OCI-LY3 (cell line): ENCODE results near the gene SLC4A5.
A peak's percentile ranks its signal among the peaks of the same experiment; 100 is the strongest.

Source experiments
- H2AFZ ChIP-seq: fragments of 200-600, 300-600 bp; shearing (Covaris generic); 2 replicates; pipeline ENCODE4 v1.6.0; 2014; ENCODE audit warnings: antibody characterized with exemption, low read depth, low read length
- H3K27ac ChIP-seq: fragments of 200-600, 300-600 bp; sonication (generic); 2 replicates; pipeline ENCODE4 v1.5.1; 2014; ENCODE audit warnings: mild to moderate bottlenecking, low read length, moderate library complexity, mixed read lengths
- H3K27me3 ChIP-seq: fragments of 200-600, 300-600 bp; sonication (generic); 2 replicates; pipeline ENCODE4 v1.6.1; 2014; ENCODE audit warnings: low read depth, low read length, mixed read lengths
- H3K36me3 ChIP-seq: fragments of 200-600, 300-600 bp; sonication (generic); replicated peaks from 2 replicates; pipeline ENCODE3; 2014; ENCODE audit warnings: low read depth, low read length, mixed read lengths
- H3K4me1 ChIP-seq: fragments of 300-600, 200-600 bp; sonication (generic); 2 replicates; pipeline ENCODE4 v1.6.1; 2014; ENCODE audit warnings: low read length, mixed read lengths
- H3K4me2 ChIP-seq: fragments of 200-600, 300-600 bp; sonication (generic); 2 replicates; pipeline ENCODE4 v1.6.1; 2014; ENCODE audit warnings: low read length, mixed read lengths
- H3K4me3 ChIP-seq: fragments of 300-600, 200-600 bp; sonication (generic); 2 replicates; pipeline ENCODE4 v1.5.1; 2014; ENCODE audit warnings: antibody characterized with exemption, mild to moderate bottlenecking, low read length, moderate library complexity
- H3K79me2 ChIP-seq: fragments of 300-600, 200-600 bp; shearing (Covaris generic); 2 replicates; pipeline ENCODE4 v1.6.1; 2014; ENCODE audit warnings: mild to moderate bottlenecking, low read length, mixed read lengths
- H3K9ac ChIP-seq: fragments of 300-600, 200-600 bp; shearing (Covaris generic); 2 replicates; pipeline ENCODE4 v1.6.0; 2014; ENCODE audit warnings: mild to moderate bottlenecking, low read length, moderate library complexity
- H3K9me3 ChIP-seq: fragments of 200-600, 300-600 bp; shearing (Covaris generic); 2 replicates; pipeline ENCODE4 v1.6.1; 2014; ENCODE audit warnings: low read length, mixed read lengths; ENCODE audit not compliant: insufficient read depth
- H4K20me1 ChIP-seq: fragments of 200-600, 300-600 bp; sonication (generic); 2 replicates; pipeline ENCODE4 v1.6.1; 2016; ENCODE audit warnings: low read length, mixed read lengths; ENCODE audit not compliant: insufficient read depth
- CTCF ChIP-seq: fragments of 200-600, 300-600 bp; sonication (generic); IDR thresholded peaks from 2 replicates; pipeline ENCODE4 v1.5.1; 2014; ENCODE audit warnings: antibody characterized with exemption, low read length, low read depth
- EZH2phosphoT487 ChIP-seq: fragments of 200-600 bp; shearing (Covaris generic); IDR thresholded peaks from 2 replicates; pipeline ENCODE4 v1.6.1; 2018; ENCODE audit warnings: antibody characterized with exemption, mixed run types, low read depth

The SLC4A5 gene

GRCh38 chr2:74212702-74213410 is 130.4 kb downstream of the SLC4A5 start:
- Histone ChIP-seq H3K36me3 (peaks cover 67% of the 10 kb centered on the region), H3K4me2 (no peak overlapping the region), H3K27me3 (no peaks in the 10 kb centered on the region), H3K79me2 (peaks cover 52% of the 10 kb centered on the region), H3K9ac (0 out of 2 replicates have a peak overlapping the region, but pooled peaks have one; percentile 7), H3K27ac (peak overlapping the region; percentile 43), H2AFZ (no peak overlapping the region), H3K9me3 (no peaks in the 10 kb centered on the region), H3K4me1 (peaks cover 16% of the 10 kb centered on the region), H3K4me3 (no peak overlapping the region), H4K20me1 (peaks cover 31% of the 10 kb centered on the region)
- TF ChIP-seq CTCF: no peak
- TF ChIP-seq EZH2phosphoT487: no peak

- peaks cover 78% of the 10 kb centered on the region for H4K20me1 ChIP-seq
- H3K4me3 ChIP-seq: no peak overlapping the region
- peaks cover 18% of the 10 kb centered on the region for H3K4me1 ChIP-seq
- no peak overlapping the region for H3K9ac ChIP-seq
- no peak overlapping the region for H3K4me2 ChIP-seq
- peaks cover 95% of the 10 kb centered on the region for H3K79me2 ChIP-seq
- no peaks in the 10 kb centered on the region for H3K27me3 ChIP-seq
- peak overlapping the region; percentile 25 for H3K27ac ChIP-seq
- no peak overlapping the region for H2AFZ ChIP-seq
- no peaks in the 10 kb centered on the region for H3K9me3 ChIP-seq
- TF ChIP-seq CTCF (no peak), EZH2phosphoT487 (no peak)
- peaks cover 63% of the 10 kb centered on the region for H3K36me3 ChIP-seq
Observed at GRCh38 chr2:74206180-74206688, 137.0 kb downstream of the SLC4A5 start.

- H3K4me2 ChIP-seq: no peak overlapping the region
- H3K27ac ChIP-seq: no peak overlapping the region
- H3K4me3 ChIP-seq: no peak overlapping the region
- H3K4me1 ChIP-seq: peaks cover 20% of the 10 kb centered on the region
- H3K27me3 ChIP-seq: no peaks in the 10 kb centered on the region
- H3K9me3 ChIP-seq: no peaks in the 10 kb centered on the region
- no peak for TF ChIP-seq EZH2phosphoT487
- no peak for TF ChIP-seq CTCF
- peaks cover 85% of the 10 kb centered on the region for H4K20me1 ChIP-seq
- H3K79me2 ChIP-seq: peaks cover 96% of the 10 kb centered on the region
- H2AFZ ChIP-seq: no peak overlapping the region
- no peak overlapping the region for H3K9ac ChIP-seq
- H3K36me3 ChIP-seq: peaks cover 60% of the 10 kb centered on the region
Observed at GRCh38 chr2:74205596-74205995, 137.6 kb downstream of the SLC4A5 start.

- H3K79me2 ChIP-seq: peaks cover 98% of the 10 kb centered on the region
- H3K27me3 ChIP-seq: no peaks in the 10 kb centered on the region
- peaks cover 25% of the 10 kb centered on the region for H3K4me1 ChIP-seq
- no peak overlapping the region for H3K4me2 ChIP-seq
- H3K36me3 ChIP-seq: peaks cover 60% of the 10 kb centered on the region
- no peak overlapping the region for H3K27ac ChIP-seq
- TF ChIP-seq CTCF: no peak
- no peak for TF ChIP-seq EZH2phosphoT487
- H4K20me1 ChIP-seq: peaks cover 90% of the 10 kb centered on the region
- H2AFZ ChIP-seq: no peak overlapping the region
- no peak overlapping the region for H3K4me3 ChIP-seq
- no peak overlapping the region for H3K9ac ChIP-seq
- H3K9me3 ChIP-seq: no peaks in the 10 kb centered on the region
Observed at GRCh38 chr2:74205113-74205512, 138.1 kb downstream of the SLC4A5 start.
